Liver (tissue), 3 donors: ENCODE measurements around the gene ATP1B1.

ENCODE experiments used
- NR2F2 ChIP-seq: IDR thresholded peaks from 2 replicates; pipeline ENCODE4 v1.6.1; 2016; ENCODE audit warnings: antibody characterized with exemption
- RAD21 ChIP-seq, 2 donors: IDR thresholded peaks; 2 replicates each; pipeline ENCODE4 v1.6.1; 2016; ENCODE audit warnings: antibody characterized with exemption in 2 of 2, mild to moderate bottlenecking in 2 of 2
- TAF1 ChIP-seq: conservative IDR thresholded peaks from 2 replicates; pipeline ENCODE4 v1.6.1; 2016; ENCODE audit warnings: antibody characterized with exemption, mild to moderate bottlenecking
- TF ChIP-seq, protein P1 (sequence below): fragments of 150-350 bp; IDR thresholded peaks from 2 replicates; pipeline ENCODE4 v1.5.1; 2017; ENCODE audit warnings: improper control_type of control experiment, low read depth, low read length; ENCODE audit not compliant: missing input control
- donor health status: healthy.
- donor health status: healthy.

GRCh38 chr1:169117014-169117413 is 10.5 kb downstream of the ATP1B1 start:
- TF ChIP-seq, protein P1, sequence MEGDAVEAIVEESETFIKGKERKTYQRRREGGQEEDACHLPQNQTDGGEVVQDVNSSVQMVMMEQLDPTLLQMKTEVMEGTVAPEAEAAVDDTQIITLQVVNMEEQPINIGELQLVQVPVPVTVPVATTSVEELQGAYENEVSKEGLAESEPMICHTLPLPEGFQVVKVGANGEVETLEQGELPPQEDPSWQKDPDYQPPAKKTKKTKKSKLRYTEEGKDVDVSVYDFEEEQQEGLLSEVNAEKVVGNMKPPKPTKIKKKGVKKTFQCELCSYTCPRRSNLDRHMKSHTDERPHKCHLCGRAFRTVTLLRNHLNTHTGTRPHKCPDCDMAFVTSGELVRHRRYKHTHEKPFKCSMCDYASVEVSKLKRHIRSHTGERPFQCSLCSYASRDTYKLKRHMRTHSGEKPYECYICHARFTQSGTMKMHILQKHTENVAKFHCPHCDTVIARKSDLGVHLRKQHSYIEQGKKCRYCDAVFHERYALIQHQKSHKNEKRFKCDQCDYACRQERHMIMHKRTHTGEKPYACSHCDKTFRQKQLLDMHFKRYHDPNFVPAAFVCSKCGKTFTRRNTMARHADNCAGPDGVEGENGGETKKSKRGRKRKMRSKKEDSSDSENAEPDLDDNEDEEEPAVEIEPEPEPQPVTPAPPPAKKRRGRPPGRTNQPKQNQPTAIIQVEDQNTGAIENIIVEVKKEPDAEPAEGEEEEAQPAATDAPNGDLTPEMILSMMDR: no peak
- TF ChIP-seq NR2F2 (no peak), TAF1 (no peak), RAD21 (IDR thresholded peaks at IDR 0.05) (no peak)
